Measurements from ENCODE around the gene GTF2F1. TPM values are rescaled to one million over a fixed set of nuclear protein-coding genes. Genes with fewer than 3 reads are reported as not detected.

The GTF2F1 gene
- total RNA-seq, 1 experiment from 2014 or later = 43.8 TPM

DNA sequence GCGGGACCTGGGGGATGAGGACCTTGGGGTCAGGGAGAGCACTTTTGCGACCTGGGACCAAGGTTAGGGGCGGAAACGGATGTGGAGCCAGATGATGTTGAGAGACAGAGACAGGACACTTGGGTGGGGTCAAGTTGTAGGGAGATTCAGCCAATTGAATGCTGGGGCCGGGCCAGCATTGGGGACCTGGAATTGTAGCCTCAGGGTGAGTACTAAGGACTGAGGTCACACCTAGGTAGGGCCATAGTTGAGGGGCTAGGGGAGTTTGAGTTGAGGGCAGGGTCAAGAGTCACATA is 19.2 kb downstream of the GTF2F1 start:
- Histone ChIP-seq H3F3A (ENCODE audit: insufficient read depth, low read depth) (0 out of 2 replicates have a peak, but pooled peaks cover 3% of the 10 kb centered on the region), H3K4me1 (replicated peaks; ENCODE audit: insufficient read depth) (no peaks in the 10 kb centered on the region), H3K9me2 (ENCODE audit: insufficient read depth) (no peaks in the 10 kb centered on the region), H3K36me3 (ENCODE audit: low read depth) (no peaks in the 10 kb centered on the region), H3K4me2 (peak overlapping the region; percentile 74), H3K4me3 (peak overlapping the region; percentile 51; the same call in 1 of the 2 replicates), H3K9me3 (ENCODE audit: insufficient read depth, low read depth) (no peaks in the 10 kb centered on the region), H2AFZ (peak overlapping the region; percentile 62; the same call in 1 of the 2 replicates), H3K79me2 (ENCODE audit: low read depth) (no peaks in the 10 kb centered on the region), H3K27ac (no peak overlapping the region), H4K20me1 (ENCODE audit: insufficient read depth) (no peaks in the 10 kb centered on the region), H3K27me3 (ENCODE audit: insufficient read depth, low read depth) (no peaks in the 10 kb centered on the region)
- no peak for DNase-seq
- CTCF ChIA-PET = no interaction called here
- no TSS peak for BruUV-seq (replicated peaks)
- TF ChIP-seq, protein P1, sequence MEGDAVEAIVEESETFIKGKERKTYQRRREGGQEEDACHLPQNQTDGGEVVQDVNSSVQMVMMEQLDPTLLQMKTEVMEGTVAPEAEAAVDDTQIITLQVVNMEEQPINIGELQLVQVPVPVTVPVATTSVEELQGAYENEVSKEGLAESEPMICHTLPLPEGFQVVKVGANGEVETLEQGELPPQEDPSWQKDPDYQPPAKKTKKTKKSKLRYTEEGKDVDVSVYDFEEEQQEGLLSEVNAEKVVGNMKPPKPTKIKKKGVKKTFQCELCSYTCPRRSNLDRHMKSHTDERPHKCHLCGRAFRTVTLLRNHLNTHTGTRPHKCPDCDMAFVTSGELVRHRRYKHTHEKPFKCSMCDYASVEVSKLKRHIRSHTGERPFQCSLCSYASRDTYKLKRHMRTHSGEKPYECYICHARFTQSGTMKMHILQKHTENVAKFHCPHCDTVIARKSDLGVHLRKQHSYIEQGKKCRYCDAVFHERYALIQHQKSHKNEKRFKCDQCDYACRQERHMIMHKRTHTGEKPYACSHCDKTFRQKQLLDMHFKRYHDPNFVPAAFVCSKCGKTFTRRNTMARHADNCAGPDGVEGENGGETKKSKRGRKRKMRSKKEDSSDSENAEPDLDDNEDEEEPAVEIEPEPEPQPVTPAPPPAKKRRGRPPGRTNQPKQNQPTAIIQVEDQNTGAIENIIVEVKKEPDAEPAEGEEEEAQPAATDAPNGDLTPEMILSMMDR (conservative IDR thresholded peaks at IDR 0.05) = no peak
- no peak for TF ChIP-seq EZH2 (IDR thresholded peaks at IDR 0.05; ENCODE audit: low read depth)
- POLR2A ChIA-PET (ENCODE audit: unreplicated experiment) = interaction anchor here (0.6 to 0.8 kb wide), 2 partner anchors 16 to 457 kb away, joined by 7 to 18 read pairs; no protein-coding TSS in a partner anchor
- intact Hi-C loops (cut with micrococcal nuclease; ENCODE audit: unreplicated experiment) = loop anchor here (1.0 kb wide), 1 partner anchor 20 kb away; the partner anchor contains the start of gene GTF2F1

DNA sequence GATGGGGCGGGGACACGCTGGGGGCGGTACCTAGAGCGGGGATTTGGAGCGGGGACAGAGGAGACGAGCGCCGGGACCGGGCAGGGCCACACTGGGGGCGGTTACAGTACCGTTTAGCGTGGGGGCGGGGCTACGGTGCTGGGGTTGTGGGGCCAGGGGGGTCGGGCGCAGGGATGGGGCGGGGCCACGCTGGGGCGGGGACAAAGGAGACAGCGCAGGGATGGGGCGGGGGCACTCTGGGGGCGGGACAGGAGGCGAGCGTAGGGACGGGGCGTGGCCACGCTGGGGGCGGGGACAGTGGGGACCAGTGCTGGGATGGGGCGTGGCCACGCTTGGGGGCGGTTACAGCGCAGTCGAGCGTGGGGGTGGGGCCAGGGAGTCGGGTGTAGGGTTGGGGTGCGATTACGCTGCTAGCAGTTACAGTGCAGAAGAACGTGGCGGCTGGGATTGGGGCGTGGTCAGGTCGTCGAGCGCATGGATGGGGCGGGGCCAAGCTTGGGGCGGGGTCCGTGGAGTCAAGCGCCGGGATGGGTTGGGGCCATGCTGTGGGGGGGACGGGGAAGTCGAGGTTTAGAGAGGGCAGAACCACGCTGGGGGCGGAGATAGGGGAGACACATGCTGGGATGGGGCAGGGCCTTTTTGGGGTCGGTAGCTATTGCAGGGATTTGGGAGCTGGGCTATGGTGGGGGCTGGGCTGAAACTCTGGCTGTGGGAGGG is 19.7 kb downstream of the GTF2F1 start:
- TF ChIP-seq, protein P1 (conservative IDR thresholded peaks at IDR 0.05) = no peak
- TF ChIP-seq EZH2 (IDR thresholded peaks at IDR 0.05; ENCODE audit: low read depth) = no peak
- no peaks in the 10 kb centered on the region for H3K4me1 ChIP-seq (replicated peaks; ENCODE audit: insufficient read depth)
- H3K9me2 ChIP-seq (ENCODE audit: insufficient read depth) = no peaks in the 10 kb centered on the region
- peak overlapping the region; percentile 90 for H3K4me3 ChIP-seq
- H2AFZ ChIP-seq = peak overlapping the region; percentile 80
- peak; percentile 79 to 95 for DNase-seq
- H3K27me3 ChIP-seq (ENCODE audit: insufficient read depth, low read depth) = no peaks in the 10 kb centered on the region
- H3K9me3 ChIP-seq (ENCODE audit: insufficient read depth, low read depth) = no peaks in the 10 kb centered on the region
- 0 out of 2 replicates have a peak, but pooled peaks cover 3% of the 10 kb centered on the region for H3F3A ChIP-seq (ENCODE audit: insufficient read depth, low read depth)
- no peaks in the 10 kb centered on the region for H3K36me3 ChIP-seq (ENCODE audit: low read depth)
- no TSS peak for BruUV-seq (replicated peaks)
- CTCF ChIA-PET = no interaction called here
- H3K27ac ChIP-seq = peak overlapping the region; percentile 79
- POLR2A ChIA-PET (ENCODE audit: unreplicated experiment) = interaction anchor here (0.5 to 1.0 kb wide), 7 partner anchors 12 to 458 kb away, joined by 3 to 18 read pairs (median 5); partner anchors contain the start of gene CLPP
- intact Hi-C loops (cut with micrococcal nuclease; ENCODE audit: unreplicated experiment) = loop anchor here (1.0 kb wide), 1 partner anchor 20 kb away; the partner anchor contains the start of gene GTF2F1
- H4K20me1 ChIP-seq (ENCODE audit: insufficient read depth) = no peaks in the 10 kb centered on the region
- H3K4me2 ChIP-seq = peak overlapping the region; percentile 74
- H3K79me2 ChIP-seq (ENCODE audit: low read depth) = no peaks in the 10 kb centered on the region

DNA sequence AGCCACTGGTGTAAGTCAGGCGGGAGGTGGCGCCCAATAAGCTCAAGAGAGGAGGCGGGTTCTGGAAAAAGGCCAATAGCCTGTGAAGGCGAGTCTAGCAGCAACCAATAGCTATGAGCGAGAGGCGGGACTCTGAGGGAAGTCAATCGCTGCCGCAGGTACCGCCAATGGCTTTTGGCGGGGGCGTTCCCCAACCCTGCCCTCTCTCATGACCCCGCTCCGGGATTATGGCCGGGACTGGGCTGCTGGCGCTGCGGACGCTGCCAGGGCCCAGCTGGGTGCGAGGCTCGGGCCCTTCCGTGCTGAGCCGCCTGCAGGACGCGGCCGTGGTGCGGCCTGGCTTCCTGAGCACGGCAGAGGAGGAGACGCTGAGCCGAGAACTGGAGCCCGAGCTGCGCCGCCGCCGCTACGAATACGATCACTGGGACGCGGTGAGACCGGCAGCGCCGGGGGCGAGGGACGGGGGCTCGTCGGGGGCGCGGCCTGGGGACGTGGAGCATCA is 20.3 kb downstream of the GTF2F1 start, which contains the start of gene ALKBH7:
Gene ALKBH7, plus strand, starts transcription at position 201 of the 502 bp plus-strand sequence. Its CDS starts 27 bp downstream, at position 228.
- intact Hi-C loops (cut with micrococcal nuclease; ENCODE audit: unreplicated experiment) = loop anchor here (1.0 kb wide), 2 partner anchors 21 to 53 kb away; partner anchors contain the start of gene GTF2F1
- ChIA-PET CTCF (interaction anchor here (0.6 kb wide), 2 partner anchors 52 to 870 kb away, joined by 3 to 5 read pairs; partner anchors contain the start of gene KHSRP), POLR2A (ENCODE audit: unreplicated experiment) (interaction anchor here (0.5 to 1.0 kb wide), 9 partner anchors 11 to 482 kb away, joined by 3 to 10 read pairs (median 4); partner anchors contain the start of gene CLPP)
- H3K4me1 ChIP-seq (replicated peaks; ENCODE audit: insufficient read depth) = no peaks in the 10 kb centered on the region
- H3K36me3 ChIP-seq (ENCODE audit: low read depth) = no peaks in the 10 kb centered on the region
- no peaks in the 10 kb centered on the region for H3K9me3 ChIP-seq (ENCODE audit: insufficient read depth, low read depth)
- H3K27ac ChIP-seq = peak within 1 kb of the TSS; percentile 79
- H2AFZ ChIP-seq = peak within 1 kb of the TSS; percentile 82
- peak within 1 kb of the TSS; percentile 90 for H3K4me3 ChIP-seq
- peak within 1 kb of the TSS; percentile 81 for H3K4me2 ChIP-seq
- H4K20me1 ChIP-seq (ENCODE audit: insufficient read depth) = no peaks in the 10 kb centered on the region
- no peak for TF ChIP-seq EZH2 (IDR thresholded peaks at IDR 0.05; ENCODE audit: low read depth)
- TF ChIP-seq, protein P1 (conservative IDR thresholded peaks at IDR 0.05) = no peak
- no TSS peak for BruUV-seq (replicated peaks)
- H3F3A ChIP-seq (ENCODE audit: insufficient read depth, low read depth) = 0 out of 2 replicates have a peak, but pooled peaks cover 3% of the 10 kb centered on the region
- DNase-seq = peak; percentile 92 to 96
- no peaks in the 10 kb centered on the region for H3K79me2 ChIP-seq (ENCODE audit: low read depth)
- no peaks in the 10 kb centered on the region for H3K9me2 ChIP-seq (ENCODE audit: insufficient read depth)
- H3K27me3 ChIP-seq (ENCODE audit: insufficient read depth, low read depth) = no peaks in the 10 kb centered on the region

Measured in PC-9 (cell line).